ENCODE measurements around the gene LSM8. TPM values are rescaled to one million over a fixed set of nuclear protein-coding genes. Genes with fewer than 3 reads are reported as not detected.
"Not testable (repeated sequence)": the region's sequence is repeated elsewhere in the genome, so short reads cannot be mapped to it uniquely, and the experiment has no call there.

The LSM8 gene
- total RNA-seq = 10 to 100 TPM; 48.4 to 56.7 TPM

GRCh38 chr7:118183786-118184564, at the start of gene LSM8:
Gene LSM8 (plus strand): TSS chr7:118184164. CDS start chr7:118184224, 60 bp downstream.
- H3K4me1 Mint-ChIP-seq = peaks cover 19% of the 10 kb centered on the region
- ATAC-seq (ENCODE audit: low read depth) = peak; percentile 99
- POLR2A ChIA-PET = interaction anchor here (1.0 kb wide), 1 partner anchor 30 kb away, joined by 5 read pairs; no protein-coding TSS in a partner anchor
- H3K27me3 Mint-ChIP-seq = no peaks in the 10 kb centered on the region
- H3K27ac Mint-ChIP-seq = peak within 1 kb of the TSS; percentile 99
- H3K4me3 Mint-ChIP-seq = peak within 1 kb of the TSS; percentile 94
- no peaks in the 10 kb centered on the region for H3K9me3 Mint-ChIP-seq
- H3K36me3 Mint-ChIP-seq = peaks cover 19% of the 10 kb centered on the region
- peak; percentile 94 for DNase-seq

GRCh38 chr7:118134420-118134819, 49.5 kb upstream of the LSM8 start:
- H3K4me3 Mint-ChIP-seq; H3K27ac Mint-ChIP-seq; H3K27me3 Mint-ChIP-seq; H3K9me3 Mint-ChIP-seq; DNase-seq; POLR2A ChIA-PET; H3K4me1 Mint-ChIP-seq; ATAC-seq (ENCODE audit: low read depth); H3K36me3 Mint-ChIP-seq: not testable (repeated sequence)

GRCh38 chr7:118140468-118140867, 43.5 kb upstream of the LSM8 start:
- POLR2A ChIA-PET = no interaction called here
- H3K27ac Mint-ChIP-seq = no peak overlapping the region
- ATAC-seq (ENCODE audit: low read depth) = no peak
- DNase-seq = no peak
- H3K4me3 Mint-ChIP-seq = no peak overlapping the region
- H3K27me3 Mint-ChIP-seq = peaks cover 5% of the 10 kb centered on the region
- no peaks in the 10 kb centered on the region for H3K36me3 Mint-ChIP-seq
- H3K4me1 Mint-ChIP-seq = no peaks in the 10 kb centered on the region
- H3K9me3 Mint-ChIP-seq = no peaks in the 10 kb centered on the region

- Mint-ChIP-seq H3K27me3 (peaks cover 5% of the 10 kb centered on the region), H3K27ac (no peak overlapping the region), H3K4me3 (no peak overlapping the region), H3K4me1 (no peaks in the 10 kb centered on the region), H3K9me3 (no peaks in the 10 kb centered on the region), H3K36me3 (no peaks in the 10 kb centered on the region)
- ATAC-seq (ENCODE audit: low read depth) (no peak), DNase-seq (no peak)
- POLR2A ChIA-PET = no interaction called here
These were observed 42.0 kb upstream of the LSM8 start for GRCh38 chr7:118142012-118142411.

- H3K36me3 Mint-ChIP-seq = no peaks in the 10 kb centered on the region
- no peaks in the 10 kb centered on the region for H3K4me1 Mint-ChIP-seq
- POLR2A ChIA-PET = no interaction called here
- ATAC-seq (ENCODE audit: low read depth) (no peak), DNase-seq (no peak)
- peaks cover 12% of the 10 kb centered on the region for H3K27me3 Mint-ChIP-seq
- no peak overlapping the region for H3K27ac Mint-ChIP-seq
- H3K4me3 Mint-ChIP-seq = no peak overlapping the region
- no peaks in the 10 kb centered on the region for H3K9me3 Mint-ChIP-seq
These were observed 35.0 kb upstream of the LSM8 start for GRCh38 chr7:118148930-118149329.

GRCh38 chr7:118149394-118149793, 34.6 kb upstream of the LSM8 start:
- Mint-ChIP-seq H3K27ac (no peak overlapping the region), H3K4me1 (no peaks in the 10 kb centered on the region), H3K27me3 (peaks cover 13% of the 10 kb centered on the region), H3K4me3 (no peak overlapping the region), H3K36me3 (no peaks in the 10 kb centered on the region), H3K9me3 (no peaks in the 10 kb centered on the region)
- DNase-seq (no peak), ATAC-seq (ENCODE audit: low read depth) (no peak)
- POLR2A ChIA-PET = no interaction called here

GRCh38 chr7:118151671-118152070, 32.3 kb upstream of the LSM8 start:
- Mint-ChIP-seq H3K36me3 (no peaks in the 10 kb centered on the region), H3K4me1 (no peaks in the 10 kb centered on the region), H3K27me3 (peaks cover 22% of the 10 kb centered on the region), H3K4me3 (no peak overlapping the region), H3K27ac (no peak overlapping the region), H3K9me3 (no peaks in the 10 kb centered on the region)
- no peak for ATAC-seq (ENCODE audit: low read depth)
- no peak for DNase-seq
- POLR2A ChIA-PET = no interaction called here

- ATAC-seq (ENCODE audit: low read depth) = no peak
- H3K27me3 Mint-ChIP-seq = peaks cover 25% of the 10 kb centered on the region
- no peaks in the 10 kb centered on the region for H3K36me3 Mint-ChIP-seq
- no peak for DNase-seq
- no peak overlapping the region for H3K4me3 Mint-ChIP-seq
- H3K27ac Mint-ChIP-seq = no peak overlapping the region
- no peaks in the 10 kb centered on the region for H3K4me1 Mint-ChIP-seq
- POLR2A ChIA-PET = no interaction called here
- no peaks in the 10 kb centered on the region for H3K9me3 Mint-ChIP-seq
These were observed 31.8 kb upstream of the LSM8 start for GRCh38 chr7:118152149-118152548.

GRCh38 chr7:118152654-118153053, 31.3 kb upstream of the LSM8 start:
- POLR2A ChIA-PET = no interaction called here
- no peaks in the 10 kb centered on the region for H3K9me3 Mint-ChIP-seq
- DNase-seq = no peak
- H3K4me1 Mint-ChIP-seq = no peaks in the 10 kb centered on the region
- no peak overlapping the region for H3K4me3 Mint-ChIP-seq
- H3K27ac Mint-ChIP-seq = no peak overlapping the region
- no peak for ATAC-seq (ENCODE audit: low read depth)
- H3K27me3 Mint-ChIP-seq = peaks cover 25% of the 10 kb centered on the region
- H3K36me3 Mint-ChIP-seq = no peaks in the 10 kb centered on the region

- Mint-ChIP-seq H3K27me3 (peaks cover 25% of the 10 kb centered on the region), H3K27ac (no peak overlapping the region), H3K4me1 (no peaks in the 10 kb centered on the region), H3K9me3 (peaks cover 3% of the 10 kb centered on the region), H3K4me3 (no peak overlapping the region), H3K36me3 (peaks cover 2% of the 10 kb centered on the region)
- POLR2A ChIA-PET = no interaction called here
- ATAC-seq (ENCODE audit: low read depth) = no peak
- no peak for DNase-seq
These were observed 30.3 kb upstream of the LSM8 start for GRCh38 chr7:118153551-118154177.

- Mint-ChIP-seq H3K4me3 (no peak overlapping the region), H3K9me3 (peaks cover 5% of the 10 kb centered on the region), H3K36me3 (peaks cover 2% of the 10 kb centered on the region), H3K4me1 (no peaks in the 10 kb centered on the region), H3K27me3 (peaks cover 28% of the 10 kb centered on the region), H3K27ac (no peak overlapping the region)
- ATAC-seq (ENCODE audit: low read depth) (no peak), DNase-seq (no peak)
- POLR2A ChIA-PET = no interaction called here
These were observed 25.2 kb upstream of the LSM8 start for GRCh38 chr7:118158766-118159165.

- peaks cover 3% of the 10 kb centered on the region for H3K4me1 Mint-ChIP-seq
- H3K27ac Mint-ChIP-seq = no peak overlapping the region
- H3K36me3 Mint-ChIP-seq = no peaks in the 10 kb centered on the region
- no peaks in the 10 kb centered on the region for H3K9me3 Mint-ChIP-seq
- H3K4me3 Mint-ChIP-seq = no peak overlapping the region
- POLR2A ChIA-PET = no interaction called here
- no peak for DNase-seq
- no peak for ATAC-seq (ENCODE audit: low read depth)
- H3K27me3 Mint-ChIP-seq = peaks cover 12% of the 10 kb centered on the region
These were observed 14.8 kb upstream of the LSM8 start for GRCh38 chr7:118169146-118169545.

- Mint-ChIP-seq H3K4me1 (no peaks in the 10 kb centered on the region), H3K4me3 (no peak overlapping the region), H3K27ac (no peak overlapping the region), H3K9me3 (no peaks in the 10 kb centered on the region), H3K27me3 (peaks cover 10% of the 10 kb centered on the region), H3K36me3 (no peaks in the 10 kb centered on the region)
- no peak for DNase-seq
- POLR2A ChIA-PET = no interaction called here
- no peak for ATAC-seq (ENCODE audit: low read depth)
These were observed 8.2 kb upstream of the LSM8 start for GRCh38 chr7:118175740-118176139.

GRCh38 chr7:118179191-118179590, 4.8 kb upstream of the LSM8 start:
- POLR2A ChIA-PET = no interaction called here
- ATAC-seq (ENCODE audit: low read depth) = no peak

More at GRCh38 chr7:118179191-118179590, 4.8 kb upstream of the LSM8 start:
- Mint-ChIP-seq H3K27ac (no peak overlapping the region), H3K27me3 (peaks cover 4% of the 10 kb centered on the region), H3K4me3 (no peak overlapping the region), H3K4me1 (peaks cover 4% of the 10 kb centered on the region), H3K36me3 (peaks cover 3% of the 10 kb centered on the region), H3K9me3 (no peaks in the 10 kb centered on the region)
- DNase-seq = no peak

All from activated naive CD8-positive, alpha-beta T cell treated with anti-CD3 and anti-CD28 coated beads, Interleukin-2, amount 10 ng/mL, durations not matched to agents 7 days and 5 days (primary cell).